ENCODE results near the gene HDAC2. TPM values are rescaled to one million over a fixed set of nuclear protein-coding genes. Genes with fewer than 3 reads are reported as not detected.

Gene HDAC2
- total and polyA plus RNA-seq, 2 donors (not counting 3 experiments of a cell fraction or from before 2014, with no cell fraction given) = 121 to 142 TPM

Other genes starting within 250 kb of the HDAC2 start
- 315 and 320 TPM in 2 replicates for gene MARCKS, start 113.8 kb downstream of the HDAC2 start, total RNA-seq
- gene MARCKS, start 113.8 kb downstream of the HDAC2 start, polyA plus RNA-seq = 49.4 and 59.5 TPM in 2 replicates

Data from endothelial cell of umbilical vein (primary cell).